Activated CD8-positive, alpha-beta memory T cell treated with anti-CD3 and anti-CD28 coated beads for 24 hours (primary cell): ENCODE data around the gene RBM20.

Source experiments
- DNase-seq: peaks from one replicate; pipeline ENCODE4 v3.0.0-alpha.2; 2020

Gene RBM20

DNA sequence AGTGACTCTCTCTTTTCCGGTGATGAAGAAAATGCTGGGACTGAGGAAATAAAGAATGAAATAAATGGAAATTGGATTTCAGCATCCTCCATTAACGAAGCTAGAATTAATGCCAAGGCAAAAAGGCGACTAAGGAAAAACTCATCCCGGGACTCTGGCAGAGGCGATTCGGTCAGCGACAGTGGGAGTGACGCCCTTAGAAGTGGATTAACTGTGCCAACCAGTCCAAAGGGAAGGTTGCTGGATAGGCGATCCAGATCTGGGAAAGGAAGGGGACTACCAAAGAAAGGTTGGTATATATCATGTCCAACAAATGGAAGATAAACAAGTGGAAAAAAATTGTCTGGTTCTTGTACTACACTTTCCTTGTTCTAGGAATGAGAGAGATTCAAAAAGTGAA is 237.1 kb downstream of the RBM20 start:
- DNase-seq = no peak

DNA sequence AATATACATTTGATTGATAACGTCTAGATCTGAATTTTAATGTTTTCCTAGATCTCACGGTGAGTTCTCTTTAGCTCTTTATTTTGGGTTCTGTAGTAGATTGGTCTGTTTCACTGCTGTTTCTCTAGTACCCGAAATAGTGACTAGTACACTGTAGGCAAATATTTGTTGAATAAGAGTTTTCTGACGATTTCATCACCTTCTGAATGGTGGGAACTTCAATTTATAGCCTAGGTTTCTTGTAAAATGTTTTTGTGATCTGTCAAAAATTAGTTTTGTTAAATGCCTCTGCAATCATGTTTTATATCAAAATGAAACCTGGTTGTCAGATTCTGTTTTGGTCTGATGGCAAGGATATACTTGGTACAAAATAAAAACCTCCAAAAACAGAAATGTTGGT is 237.8 kb downstream of the RBM20 start:
- DNase-seq = no peak

DNA sequence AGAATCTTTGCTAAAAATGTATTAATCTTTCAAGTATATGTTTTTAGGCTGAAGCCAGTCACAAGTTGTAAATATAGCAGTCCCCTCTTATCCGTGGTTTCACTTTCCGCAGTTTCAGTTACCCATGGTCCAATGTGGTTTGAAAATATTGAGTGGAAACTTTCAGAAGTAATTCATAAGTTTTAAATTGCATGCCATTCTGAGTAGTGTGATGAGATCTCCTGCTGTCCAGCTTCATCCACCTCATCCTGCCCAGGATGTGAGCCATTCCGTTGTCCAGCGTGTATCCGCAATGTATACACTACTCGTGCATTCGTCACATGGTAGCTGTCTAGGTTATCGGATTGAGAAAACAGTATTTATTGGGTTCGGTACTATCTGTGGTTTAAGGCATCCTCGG is 239.8 kb downstream of the RBM20 start:
- no peak for DNase-seq

DNA sequence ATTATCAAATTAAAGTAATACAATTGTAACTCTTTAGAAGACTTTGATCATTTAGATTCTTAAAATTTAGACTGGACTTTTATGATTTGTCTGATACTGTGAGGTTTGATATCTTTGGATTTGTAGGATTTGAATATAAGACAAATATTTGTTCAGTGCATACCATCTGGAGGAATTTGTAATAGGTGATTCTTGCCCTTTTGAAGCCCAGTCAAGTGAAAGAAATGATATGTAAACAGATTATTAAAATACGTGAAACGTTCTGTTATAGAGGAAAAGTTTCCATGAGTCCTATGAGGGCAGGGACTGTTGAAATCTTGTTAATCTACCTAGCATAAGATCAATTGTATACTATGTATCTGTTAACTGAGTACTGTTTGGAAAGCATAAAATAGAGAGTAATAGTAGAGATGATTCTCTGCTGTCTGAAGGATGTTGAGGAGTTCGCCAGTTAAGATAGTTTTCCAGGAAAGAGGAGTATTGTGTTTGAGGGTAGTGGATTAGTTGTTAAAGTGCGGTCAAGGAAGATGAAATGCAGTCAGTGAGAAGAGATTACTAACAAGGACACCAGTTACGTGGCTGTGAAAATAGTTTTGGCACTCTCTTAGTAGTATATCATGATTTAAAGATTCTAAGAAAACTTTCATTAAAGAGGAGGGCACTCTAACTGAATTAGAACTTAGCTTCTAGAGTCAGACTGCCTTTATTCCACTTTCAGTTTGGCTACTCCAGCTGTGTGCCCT is 242.0 kb downstream of the RBM20 start:
- no peak for DNase-seq

DNA sequence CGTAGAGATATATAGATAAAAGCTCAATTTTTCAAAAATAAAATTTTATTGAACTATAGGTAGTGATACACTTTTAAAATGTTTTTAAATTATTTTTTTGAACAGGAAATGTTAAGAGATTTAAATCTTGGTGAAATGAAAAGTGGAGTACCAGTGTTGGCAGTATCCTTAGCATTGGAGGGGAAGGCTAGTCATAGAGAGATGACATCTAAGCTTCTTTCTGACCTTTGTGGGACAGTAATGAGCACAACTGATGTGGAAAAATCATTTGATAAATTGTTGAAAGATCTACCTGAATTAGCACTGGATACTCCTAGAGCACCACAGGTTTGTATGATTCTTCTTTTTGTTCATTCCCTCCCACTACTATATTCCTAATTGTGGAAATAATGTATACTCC is 243.4 kb downstream of the RBM20 start:
- DNase-seq = no peak
